Liver (tissue), 9 donors: Measurements from ENCODE around the gene LCN2. TPM values are rescaled to one million over a fixed set of nuclear protein-coding genes. Genes with fewer than 3 reads are reported as not detected.

Source experiments
- DNase-seq: peaks from one replicate; pipeline ENCODE4 v3.0.0-alpha.2; 2017; ENCODE audit warnings: low spot score
- H3K27ac ChIP-seq, 2 donors: one replicate each; pipeline ENCODE4 v1.7.0; 2013; ENCODE audit warnings: inconsistent platforms in 2 of 2, low read length in 2 of 2, control low read depth in 1 of 2, low read depth in 1 of 2, mild to moderate bottlenecking in 1 of 2
- H3K27me3 ChIP-seq, 4 donors: one replicate each; pipeline versions ENCODE4 v1.6.1 to v1.7.0; 2013; ENCODE audit warnings: low read length in 3 of 4, inconsistent platforms in 1 of 4, mild to moderate bottlenecking in 1 of 4, moderate library complexity in 1 of 4; ENCODE audit not compliant: control insufficient read depth in 4 of 4, insufficient read depth in 4 of 4
- H3K36me3 ChIP-seq, 4 donors: one replicate each; pipeline versions ENCODE4 v1.6.1 to v1.7.0; 2013; ENCODE audit warnings: low read length in 3 of 4, mild to moderate bottlenecking in 3 of 4, low read depth in 1 of 4, moderate library complexity in 1 of 4; ENCODE audit not compliant: control insufficient read depth in 4 of 4, insufficient read depth in 3 of 4
- H3K4me1 ChIP-seq, 4 donors: one replicate each; pipeline versions ENCODE4 v1.6.1 to v1.7.0; 2013; ENCODE audit warnings: low read length in 3 of 4, mild to moderate bottlenecking in 3 of 4, moderate library complexity in 1 of 4; ENCODE audit not compliant: control insufficient read depth in 4 of 4, insufficient read depth in 4 of 4
- H3K4me3 ChIP-seq, 3 donors: one replicate each; pipeline versions ENCODE4 v1.6.1 to v1.7.0; 2013; ENCODE audit warnings: low read length in 3 of 3, control low read depth in 1 of 3, low read depth in 1 of 3, mild to moderate bottlenecking in 1 of 3
- H3K9ac ChIP-seq, 2 donors: one replicate each; pipeline ENCODE4 v1.7.0; 2013; ENCODE audit warnings: low read length in 2 of 2, mild to moderate bottlenecking in 2 of 2, moderate library complexity in 2 of 2, control low read depth in 1 of 2, low read depth in 1 of 2
- H3K9me3 ChIP-seq, 4 donors: one replicate each; pipeline versions ENCODE4 v1.6.1 to v1.7.0; 2013; ENCODE audit warnings: low read length in 3 of 4; ENCODE audit not compliant: control insufficient read depth in 4 of 4
- EGR1 ChIP-seq, 2 donors: IDR thresholded peaks; 2 replicates each; pipeline ENCODE4 v1.6.1; 2016 to 2018; ENCODE audit warnings: antibody characterized with exemption in 2 of 2, low read depth in 2 of 2
- FOXA2 ChIP-seq: IDR thresholded peaks from 2 replicates; pipeline ENCODE4 v1.6.1; 2016; ENCODE audit warnings: antibody characterized with exemption
- HNF4G ChIP-seq: IDR thresholded peaks from 2 replicates; pipeline ENCODE4 v1.6.1; 2016; ENCODE audit warnings: antibody characterized with exemption
- JUND ChIP-seq, 2 donors: IDR thresholded peaks; 2 replicates each; pipeline ENCODE4 v1.6.1; 2016; ENCODE audit warnings: antibody characterized with exemption in 2 of 2
- RAD21 ChIP-seq, 2 donors: IDR thresholded peaks; 2 replicates each; pipeline ENCODE4 v1.6.1; 2016; ENCODE audit warnings: antibody characterized with exemption in 2 of 2, mild to moderate bottlenecking in 2 of 2
- RXRA ChIP-seq, 2 donors: IDR thresholded peaks; 2 replicates each; pipeline ENCODE4 v1.6.1; 2017 to 2018; ENCODE audit warnings: antibody characterized with exemption in 2 of 2, mild to moderate bottlenecking in 1 of 2
- SP1 ChIP-seq: IDR thresholded peaks from 2 replicates; pipeline ENCODE4 v1.6.1; 2018; ENCODE audit warnings: antibody characterized with exemption, mild to moderate bottlenecking
- TAF1 ChIP-seq: conservative IDR thresholded peaks from 2 replicates; pipeline ENCODE4 v1.6.1; 2016; ENCODE audit warnings: antibody characterized with exemption, mild to moderate bottlenecking
- YY1 ChIP-seq: IDR thresholded peaks from 2 replicates; pipeline ENCODE4 v1.6.1; 2016; ENCODE audit warnings: antibody characterized with exemption, mild to moderate bottlenecking
- WGBS: extraction: QIAGEN DNeasy Blood & Tissue Kit; methylation state at CpG from one replicate; pipeline ENCODE4 v1.1.7; 2013; 5-methylcytosine and 5-hydroxymethylcytosine counted together
- polyA plus RNA-seq, 2 donors: library from polyadenylated mRNA; stranded (reverse) in 1 of 2; unstranded in 1 of 2; fragments of 200-250 nt in 1 of 2; fragments of >200 nt in 1 of 2; fragmentation: Nextera tagmentation in 1 of 2; extraction: Ambion mirVana in 1 of 2; gene quantifications; one replicate each; pipeline versions ENCODE4 v1.2.1 to v1.2.3, GENCODE V29; 2013 to 2015
- total RNA-seq, 2 donors: library from RNA; depleted of rRNA; stranded (reverse); fragments of >200 nt; gene quantifications; one replicate each; pipeline ENCODE4 v1.2.3, GENCODE V29; 2014
- TF ChIP-seq, protein P1 (sequence below): fragments of 150-350 bp; IDR thresholded peaks from 2 replicates; pipeline ENCODE4 v1.5.1; 2017; ENCODE audit warnings: improper control_type of control experiment, low read depth, low read length; ENCODE audit not compliant: missing input control
- TF ChIP-seq, protein P2 (sequence below): IDR thresholded peaks from 2 replicates; pipeline ENCODE4 v1.6.1; 2016; ENCODE audit warnings: antibody characterized with exemption
- donor health status: healthy.
- donor health status: healthy.
- donor health status: healthy.
- donor health status: healthy.
- donor health status: healthy.

The LCN2 gene
- total and polyA plus RNA-seq, 4 donors = 7.0 to 64.5 (median 10.4) TPM

DNA sequence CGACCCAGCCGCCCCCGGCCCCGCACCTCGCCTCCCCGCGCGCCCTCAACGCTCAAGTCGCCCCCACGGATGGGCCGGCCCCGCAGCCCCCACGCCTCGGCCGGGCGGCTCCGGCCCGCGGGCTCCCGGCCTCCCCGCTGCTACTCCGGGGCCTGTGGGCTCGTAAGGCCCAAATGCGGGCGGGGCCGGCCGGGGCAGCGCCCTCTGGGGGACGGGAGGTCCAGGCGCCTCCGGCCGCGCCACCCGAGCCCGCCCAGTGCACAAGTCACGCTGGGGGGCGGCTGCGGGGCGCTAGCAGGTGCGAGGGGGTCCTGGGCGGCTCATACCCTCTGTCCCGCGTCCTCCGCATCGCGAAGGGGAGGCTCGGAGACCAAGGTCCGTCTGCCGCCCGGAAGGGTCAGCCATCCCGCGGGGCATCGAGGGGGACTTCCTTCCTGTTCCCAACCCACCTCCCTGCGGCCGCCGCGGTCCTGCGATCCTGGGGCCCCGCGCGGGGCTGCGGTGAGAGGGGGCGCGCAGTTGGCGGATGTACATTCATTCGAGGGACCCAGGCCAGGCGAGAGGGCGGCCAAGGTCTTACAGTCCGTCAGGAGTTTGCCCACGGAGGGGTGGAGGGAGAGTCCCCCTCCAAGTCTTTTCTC, 42.3 kb downstream of the LCN2 start, which contains the start of gene CIZ1:
Gene CIZ1, minus strand, starts transcription at position 167 of the 641 bp plus-strand sequence. CDS start 715 bp downstream, outside the sequence.
- Histone ChIP-seq H3K4me1 (peaks cover 8 to 23% (median 16%) of the 10 kb centered on the region in 4 donors), H3K27me3 (no peaks in the 10 kb centered on the region), H3K36me3 (peaks cover 0 to 3% (median under 1%) of the 10 kb centered on the region in 4 donors), H3K9ac (peak within 1 kb of the TSS; percentile 79 to 80), H3K4me3 (peak within 1 kb of the TSS; percentile 74 to 87 (median 86)), H3K9me3 (no peaks in the 10 kb centered on the region), H3K27ac (peak within 1 kb of the TSS; percentile 80 to 82)
- peak; percentile 82 for DNase-seq
- under 1% methylated on average over 71 of the region's 71 CpGs for WGBS
- no peak for TF ChIP-seq YY1
- TF ChIP-seq SP1 = no peak
- no peak for TF ChIP-seq JUND (IDR thresholded peaks at IDR 0.05)
- no peak for TF ChIP-seq TAF1
- TF ChIP-seq, protein P1, sequence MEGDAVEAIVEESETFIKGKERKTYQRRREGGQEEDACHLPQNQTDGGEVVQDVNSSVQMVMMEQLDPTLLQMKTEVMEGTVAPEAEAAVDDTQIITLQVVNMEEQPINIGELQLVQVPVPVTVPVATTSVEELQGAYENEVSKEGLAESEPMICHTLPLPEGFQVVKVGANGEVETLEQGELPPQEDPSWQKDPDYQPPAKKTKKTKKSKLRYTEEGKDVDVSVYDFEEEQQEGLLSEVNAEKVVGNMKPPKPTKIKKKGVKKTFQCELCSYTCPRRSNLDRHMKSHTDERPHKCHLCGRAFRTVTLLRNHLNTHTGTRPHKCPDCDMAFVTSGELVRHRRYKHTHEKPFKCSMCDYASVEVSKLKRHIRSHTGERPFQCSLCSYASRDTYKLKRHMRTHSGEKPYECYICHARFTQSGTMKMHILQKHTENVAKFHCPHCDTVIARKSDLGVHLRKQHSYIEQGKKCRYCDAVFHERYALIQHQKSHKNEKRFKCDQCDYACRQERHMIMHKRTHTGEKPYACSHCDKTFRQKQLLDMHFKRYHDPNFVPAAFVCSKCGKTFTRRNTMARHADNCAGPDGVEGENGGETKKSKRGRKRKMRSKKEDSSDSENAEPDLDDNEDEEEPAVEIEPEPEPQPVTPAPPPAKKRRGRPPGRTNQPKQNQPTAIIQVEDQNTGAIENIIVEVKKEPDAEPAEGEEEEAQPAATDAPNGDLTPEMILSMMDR = peak; percentile 70

- H3K4me3 ChIP-seq = peak overlapping the region in 1 of 3 donors; percentile 87
Observed at GRCh38 chr9:128192601-128193371, 43.5 kb downstream of the LCN2 start.

More at GRCh38 chr9:128192601-128193371, 43.5 kb downstream of the LCN2 start:
- Histone ChIP-seq H3K4me1 (peaks cover 8 to 23% (median 16%) of the 10 kb centered on the region in 4 donors), H3K36me3 (peaks cover 0 to 4% (median 0%) of the 10 kb centered on the region in 4 donors), H3K27ac (peak overlapping the region; percentile 60 to 79), H3K9me3 (no peaks in the 10 kb centered on the region), H3K9ac (no peak overlapping the region), H3K27me3 (no peaks in the 10 kb centered on the region)
- 17% methylated on average over 56 of the region's 56 CpGs for WGBS
- DNase-seq = peak; percentile 71
- TF ChIP-seq RAD21 (IDR thresholded peaks at IDR 0.05) = peak in 1 of 2 donors; percentile 21
- peak; percentile 11 for TF ChIP-seq SP1
- peak in 1 of 2 donors; percentile 29 for TF ChIP-seq EGR1 (IDR thresholded peaks at IDR 0.05; ENCODE audit: low read depth in 2 of 2)
- TF ChIP-seq, protein P2, sequence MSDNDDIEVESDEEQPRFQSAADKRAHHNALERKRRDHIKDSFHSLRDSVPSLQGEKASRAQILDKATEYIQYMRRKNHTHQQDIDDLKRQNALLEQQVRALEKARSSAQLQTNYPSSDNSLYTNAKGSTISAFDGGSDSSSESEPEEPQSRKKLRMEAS = no peak
- no peak for TF ChIP-seq FOXA2
- no peak for TF ChIP-seq RXRA (IDR thresholded peaks at IDR 0.05)
- TF ChIP-seq YY1 = no peak
- TF ChIP-seq HNF4G = no peak
- TF ChIP-seq, protein P1 = peak; percentile 34
